Prostate gland (tissue), 2 donors: ENCODE data around the gene AKT1S1. TPM values are rescaled to one million over a fixed set of nuclear protein-coding genes. Genes with fewer than 3 reads are reported as not detected.

ENCODE experiments used
- DNase-seq: peaks from one replicate; pipeline ENCODE4 v3.0.0-alpha.2; 2019; ENCODE audit warnings: low spot score
- H3K27ac ChIP-seq, 2 donors: fragments of 200-600 bp; sonication (generic); 2 replicates each; pipeline ENCODE4 v1.5.1; 2017 to 2019
- H3K27me3 ChIP-seq: fragments of 200-600 bp; sonication (generic); replicated peaks from 2 replicates; pipeline ENCODE4 v1.5.1; 2019; ENCODE audit not compliant: insufficient read depth
- H3K36me3 ChIP-seq, 2 donors: fragments of 200-600 bp; sonication (generic); 1 replicate in 1 of 2; 2 replicates in 1 of 2; pipeline versions ENCODE4 v1.5.1 to v1.8.1; 2017 to 2019
- H3K4me1 ChIP-seq: fragments of 200-600 bp; sonication (generic); replicated peaks from 2 replicates; pipeline ENCODE4 v1.5.1; 2019
- H3K4me3 ChIP-seq, 2 donors: fragments of 200-600 bp; sonication (generic); 2 replicates each; pipeline ENCODE4 v1.5.1; 2017 to 2019
- H3K9me3 ChIP-seq: fragments of 200-600 bp; sonication (generic); 2 replicates; pipeline ENCODE4 v1.5.1; 2017
- CTCF ChIP-seq, 4 experiments: fragments of 200-600 bp in 2 of 4; fragments of 450-650 bp in 2 of 4; sonication (generic) in 2 of 4; IDR thresholded peaks; 1 replicate in 3 of 4; 2 replicates in 1 of 4; pipeline ENCODE4 v1.5.1; 2016 to 2019; ENCODE audit warnings: antibody characterized with exemption in 4 of 4, mild to moderate bottlenecking in 2 of 4, moderate library complexity in 2 of 4
- POLR2A ChIP-seq: fragments of 450-650 bp; IDR thresholded peaks from one replicate; pipeline ENCODE4 v1.6.1; 2016; ENCODE audit warnings: antibody characterized with exemption, mild to moderate bottlenecking
- POLR2AphosphoS5 ChIP-seq: sonication (generic); formaldehyde crosslinking; IDR thresholded peaks from one replicate; pipeline ENCODE4 v1.6.1; 2017; ENCODE audit warnings: antibody characterized with exemption
- WGBS: methylation state at CpG from one replicate; pipeline ENCODE4 v1.1.5; 2018; 5-methylcytosine and 5-hydroxymethylcytosine counted together
- intact Hi-C: fragments of 100-400 bp; cut with DNase I; formaldehyde crosslinking; loops from one replicate; pipeline ENCODE4 v1.14.2; 2022
- total RNA-seq, 2 donors: library from RNA; depleted of rRNA; stranded (reverse); fragments of >200 nt; gene quantifications; one replicate each; pipeline ENCODE4 v1.1.0, GENCODE V29; 2016

AKT1S1 gene
- total RNA-seq, 2 donors from 2014 or later, result 27.6 to 30.2 TPM

- DNase-seq, result no peak
- no peaks in the 10 kb centered on the region for H3K27me3 ChIP-seq
- TF ChIP-seq CTCF (IDR thresholded peaks at IDR 0.05) (no peak), POLR2AphosphoS5 (no peak), POLR2A (no peak)
- no peak overlapping the region for H3K27ac ChIP-seq
- whole genome bisulfite sequencing, result 78% methylated on average over 5 of the region's 5 CpGs
- no peaks in the 10 kb centered on the region for H3K4me1 ChIP-seq
- H3K36me3 ChIP-seq, result no peaks in the 10 kb centered on the region
- H3K4me3 ChIP-seq, result no peak overlapping the region
- H3K9me3 ChIP-seq, result no peaks in the 10 kb centered on the region
- intact Hi-C loops, result no loop called here
Observed at GRCh38 chr19:49846408-49846807, 30.7 kb downstream of the AKT1S1 start.

GRCh38 chr19:49845414-49845813 lies 31.7 kb downstream of the AKT1S1 start:
- no peak overlapping the region for H3K27ac ChIP-seq
- H3K36me3 ChIP-seq, result no peaks in the 10 kb centered on the region
- WGBS, result 64% methylated on average over 3 of the region's 3 CpGs
- no peak overlapping the region for H3K4me3 ChIP-seq
- H3K9me3 ChIP-seq, result no peaks in the 10 kb centered on the region
- TF ChIP-seq CTCF (IDR thresholded peaks at IDR 0.05), result no peak
- TF ChIP-seq POLR2A, result no peak
- TF ChIP-seq POLR2AphosphoS5, result no peak
- DNase-seq, result no peak
- intact Hi-C loops, result no loop called here
- H3K4me1 ChIP-seq, result no peaks in the 10 kb centered on the region
- H3K27me3 ChIP-seq, result no peaks in the 10 kb centered on the region

- no peak for DNase-seq
- TF ChIP-seq POLR2A (no peak), CTCF (IDR thresholded peaks at IDR 0.05) (no peak), POLR2AphosphoS5 (no peak)
- Histone ChIP-seq H3K27me3 (no peaks in the 10 kb centered on the region), H3K4me3 (no peak overlapping the region), H3K36me3 (no peaks in the 10 kb centered on the region), H3K9me3 (no peaks in the 10 kb centered on the region), H3K27ac (no peak overlapping the region), H3K4me1 (no peaks in the 10 kb centered on the region)
- intact Hi-C loops, result no loop called here
- WGBS, result 87% methylated on average over 18 of the region's 18 CpGs
Observed at GRCh38 chr19:49844138-49845095, 32.7 kb downstream of the AKT1S1 start.

GRCh38 chr19:49843265-49843664 lies 33.9 kb downstream of the AKT1S1 start:
- H3K27me3 ChIP-seq, result no peaks in the 10 kb centered on the region
- no peaks in the 10 kb centered on the region for H3K9me3 ChIP-seq
- no peaks in the 10 kb centered on the region for H3K36me3 ChIP-seq
- DNase-seq, result no peak
- no peak overlapping the region for H3K4me3 ChIP-seq
- TF ChIP-seq POLR2AphosphoS5 (no peak), CTCF (IDR thresholded peaks at IDR 0.05) (no peak), POLR2A (no peak)
- no peaks in the 10 kb centered on the region for H3K4me1 ChIP-seq
- intact Hi-C loops, result no loop called here
- WGBS, result 95% methylated on average over 3 of the region's 3 CpGs
- no peak overlapping the region for H3K27ac ChIP-seq
